Natural killer cell (primary cell): ENCODE data around the gene SULT1C3. TPM values are rescaled to one million over a fixed set of nuclear protein-coding genes. Genes with fewer than 3 reads are reported as not detected.

Experiments used
- ATAC-seq, 3 donors: fragments of 150-1000 bp in 2 of 3; fragments of 200-7000 bp in 1 of 3; cut with Tn5 transposase; 1 replicate in 1 of 3; 2 replicates in 2 of 3; pipeline ENCODE4 v1.10.0; 2021; ENCODE audit warnings: mild to moderate bottlenecking in 2 of 3, moderate library complexity in 2 of 3
- DNase-seq, 2 donors: peaks; one replicate each; pipeline versions ENCODE4 v3.0.0 to v3.0.0-alpha.2; 2013 to 2021; ENCODE audit warnings: mixed read lengths in 1 of 2
- H3K27ac ChIP-seq: one replicate; pipeline ENCODE4 v1.5.1; 2013; ENCODE audit warnings: mild to moderate bottlenecking, low read length
- H3K27me3 ChIP-seq: one replicate; pipeline ENCODE4 v1.6.1; 2013; ENCODE audit warnings: low read length; ENCODE audit not compliant: control insufficient read depth, insufficient read depth
- H3K36me3 ChIP-seq: one replicate; pipeline ENCODE4 v1.6.1; 2013; ENCODE audit warnings: low read length; ENCODE audit not compliant: control insufficient read depth, insufficient read depth
- H3K4me1 ChIP-seq: one replicate; pipeline ENCODE4 v1.6.1; 2013; ENCODE audit warnings: low read length; ENCODE audit not compliant: control insufficient read depth, insufficient read depth
- H3K4me3 ChIP-seq: one replicate; pipeline ENCODE4 v1.5.1; 2013; ENCODE audit warnings: low read length
- H3K9me3 ChIP-seq: one replicate; pipeline ENCODE4 v1.6.1; 2013; ENCODE audit warnings: low read length; ENCODE audit not compliant: control insufficient read depth, insufficient read depth
- H3K27ac Mint-ChIP-seq, 2 donors: one replicate each; pipeline ENCODE4 v1.8.0; 2022; ENCODE audit warnings: mild to moderate bottlenecking in 2 of 2, mixed read lengths in 2 of 2, moderate library complexity in 1 of 2
- H3K27me3 Mint-ChIP-seq, 2 donors: one replicate each; pipeline ENCODE4 v1.8.0; 2022; ENCODE audit warnings: low read depth in 2 of 2, mixed read lengths in 2 of 2
- H3K36me3 Mint-ChIP-seq: one replicate; pipeline ENCODE4 v1.8.0; 2022; ENCODE audit warnings: mixed read lengths
- H3K4me1 Mint-ChIP-seq, 2 donors: one replicate each; pipeline ENCODE4 v1.8.0; 2022; ENCODE audit warnings: mixed read lengths in 2 of 2
- H3K4me3 Mint-ChIP-seq: one replicate; pipeline ENCODE4 v1.8.0; 2022; ENCODE audit warnings: mild to moderate bottlenecking, moderate library complexity, mixed read lengths
- H3K9me3 Mint-ChIP-seq, 2 donors: one replicate each; pipeline ENCODE4 v1.8.0; 2022; ENCODE audit warnings: mixed read lengths in 2 of 2
- CTCF ChIP-seq: fragments of 200-600 bp; IDR thresholded peaks from one replicate; pipeline ENCODE4 v1.8.0; 2022; ENCODE audit warnings: antibody characterized with exemption
- WGBS: methylation state at CpG from one replicate; pipeline ENCODE4 v1.1.7; 2013; ENCODE audit warnings: missing lambda C conversion rate; ENCODE audit not compliant: insufficient coverage; 5-methylcytosine and 5-hydroxymethylcytosine counted together
- intact Hi-C: fragments of 100-400 bp; cut with micrococcal nuclease; formaldehyde crosslinking; loops from one replicate; pipeline ENCODE4 v1.14.2; 2022
- total RNA-seq, 4 donors: library from RNA; stranded (reverse); fragments of 120-200 nt in 1 of 4; gene quantifications; one replicate each; pipeline versions ENCODE4 v1.2.3 to v1.2.4, GENCODE V29; 2013 to 2022

Gene SULT1C3
- total RNA-seq, 3 donors from 2014 or later (not counting 1 experiment from before 2014, with no cell fraction given) = not detected

GRCh38 chr2:108235577-108235976 is 4.2 kb upstream of the SULT1C3 start:
- DNase-seq (no peak), ATAC-seq (no peak)
- no peak for TF ChIP-seq CTCF
- peaks cover 0 to 5% of the 10 kb centered on the region in 2 donors for H3K9me3 Mint-ChIP-seq
- intact Hi-C loops = no loop called here
- H3K27ac ChIP-seq = no peak overlapping the region
- no peaks in the 10 kb centered on the region for H3K4me1 ChIP-seq
- H3K9me3 ChIP-seq = no peaks in the 10 kb centered on the region
- no peaks in the 10 kb centered on the region for H3K27me3 ChIP-seq
- no peak overlapping the region for H3K4me3 Mint-ChIP-seq
- no peaks in the 10 kb centered on the region for H3K36me3 ChIP-seq
- no peak overlapping the region for H3K4me3 ChIP-seq
- no CpG with 5 or more reads among the region's 4 CpGs for WGBS
- peaks cover 0 to 2% of the 10 kb centered on the region in 2 donors for H3K27me3 Mint-ChIP-seq
- no peak overlapping the region for H3K27ac Mint-ChIP-seq
- no peaks in the 10 kb centered on the region for H3K36me3 Mint-ChIP-seq
- no peaks in the 10 kb centered on the region for H3K4me1 Mint-ChIP-seq

- peaks cover 0 to 2% of the 10 kb centered on the region in 2 donors for H3K27me3 Mint-ChIP-seq
- DNase-seq = no peak
Observed at GRCh38 chr2:108236676-108237335, 3.0 kb upstream of the SULT1C3 start.

GRCh38 chr2:108240966-108241365 is 1.2 kb downstream of the SULT1C3 start:
- ATAC-seq = no peak
- Mint-ChIP-seq H3K27me3 (no peaks in the 10 kb centered on the region), H3K4me1 (no peaks in the 10 kb centered on the region), H3K27ac (no peak overlapping the region), H3K36me3 (no peaks in the 10 kb centered on the region), H3K4me3 (no peak overlapping the region), H3K9me3 (peaks cover 0 to 3% of the 10 kb centered on the region in 2 donors)
- no peak overlapping the region for H3K27ac ChIP-seq
- no peaks in the 10 kb centered on the region for H3K36me3 ChIP-seq
- no peak for TF ChIP-seq CTCF
- intact Hi-C loops = no loop called here
- H3K27me3 ChIP-seq = no peaks in the 10 kb centered on the region
- no peaks in the 10 kb centered on the region for H3K9me3 ChIP-seq
- DNase-seq = no peak
- WGBS = 91% methylated on average over 5 of the region's 5 CpGs
- H3K4me1 ChIP-seq = no peaks in the 10 kb centered on the region
- no peak overlapping the region for H3K4me3 ChIP-seq

More at GRCh38 chr2:108236676-108237335, 3.0 kb upstream of the SULT1C3 start:
- ATAC-seq = no peak
- no peak overlapping the region for H3K4me3 ChIP-seq
- Mint-ChIP-seq H3K4me1 (no peaks in the 10 kb centered on the region), H3K27ac (no peak overlapping the region), H3K4me3 (no peak overlapping the region), H3K9me3 (peaks cover 0 to 5% of the 10 kb centered on the region in 2 donors), H3K36me3 (no peaks in the 10 kb centered on the region)
- intact Hi-C loops = no loop called here
- TF ChIP-seq CTCF = no peak
- no peaks in the 10 kb centered on the region for H3K27me3 ChIP-seq
- H3K27ac ChIP-seq = no peak overlapping the region
- H3K9me3 ChIP-seq = no peaks in the 10 kb centered on the region
- no peaks in the 10 kb centered on the region for H3K36me3 ChIP-seq
- H3K4me1 ChIP-seq = no peaks in the 10 kb centered on the region
- WGBS = 95% methylated on average over 6 of the region's 6 CpGs

GRCh38 chr2:108243566-108243965 is 3.8 kb downstream of the SULT1C3 start:
- 84% methylated on average over 1 of the region's 1 CpG for WGBS
- Mint-ChIP-seq H3K4me1 (no peaks in the 10 kb centered on the region), H3K36me3 (no peaks in the 10 kb centered on the region), H3K27me3 (no peaks in the 10 kb centered on the region), H3K4me3 (no peak overlapping the region), H3K9me3 (no peaks in the 10 kb centered on the region), H3K27ac (no peak overlapping the region)
- DNase-seq = no peak
- intact Hi-C loops = no loop called here
- no peak for TF ChIP-seq CTCF
- no peaks in the 10 kb centered on the region for H3K4me1 ChIP-seq
- no peaks in the 10 kb centered on the region for H3K27me3 ChIP-seq
- ATAC-seq = no peak
- no peak overlapping the region for H3K27ac ChIP-seq
- H3K36me3 ChIP-seq = no peaks in the 10 kb centered on the region
- no peak overlapping the region for H3K4me3 ChIP-seq
- H3K9me3 ChIP-seq = no peaks in the 10 kb centered on the region
